NB4 (cell line): ENCODE measurements around the gene MBD6.
"Not testable (repeated sequence)": the region's sequence is repeated elsewhere in the genome, so short reads cannot be mapped to it uniquely, and the experiment has no call there.

Experiments
- DNase-seq: peaks from one replicate; pipeline ENCODE4 v3.0.0; 2010; ENCODE audit warnings: low read depth
- H3K4me3 ChIP-seq: one replicate; pipeline ENCODE4 v1.5.1; 2011; ENCODE audit warnings: mild to moderate bottlenecking, low read depth, low read length, moderate library complexity
- CTCF ChIP-seq: IDR thresholded peaks from one replicate; pipeline ENCODE4 v1.5.1; 2012; ENCODE audit warnings: low read depth, low read length
- MAX ChIP-seq: IDR thresholded peaks from 2 replicates; pipeline ENCODE4 v1.6.1; 2011; ENCODE audit warnings: low read depth, low read length
- MYC ChIP-seq: IDR thresholded peaks from 2 replicates; pipeline ENCODE4 v1.6.1; 2011; ENCODE audit warnings: low read depth, low read length
- POLR2A ChIP-seq: IDR thresholded peaks from 2 replicates; pipeline ENCODE4 v1.6.1; 2011; ENCODE audit warnings: mild to moderate bottlenecking; ENCODE audit not compliant: insufficient read length; ENCODE audit errors: extremely low read depth

Gene MBD6

DNA sequence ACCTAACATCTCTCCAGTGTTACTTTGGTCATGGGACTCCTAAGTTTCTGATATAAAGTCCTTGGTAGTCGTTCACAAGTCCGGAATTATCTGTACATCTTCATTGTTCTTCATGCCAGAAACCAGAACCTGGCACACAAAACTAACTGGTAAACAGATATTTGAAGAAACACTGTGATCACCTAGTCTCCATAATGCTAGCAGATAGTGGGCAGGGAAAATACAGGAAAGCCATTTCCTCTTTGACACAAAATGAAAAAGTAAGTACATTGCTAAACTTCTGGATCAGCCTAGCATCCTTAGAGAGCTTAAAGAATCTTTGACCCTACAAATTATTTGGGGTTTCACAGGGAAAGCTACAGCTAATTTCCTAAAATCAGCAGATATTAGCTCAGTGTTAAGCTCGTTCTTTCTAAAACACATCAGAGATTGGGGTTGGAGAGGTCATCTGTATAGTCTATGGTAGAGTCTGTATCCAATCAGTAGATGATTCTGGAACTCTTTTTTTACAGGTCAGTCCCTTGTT is 7.2 kb upstream of the MBD6 start:
- H3K4me3 ChIP-seq = no peak overlapping the region
- TF ChIP-seq MYC (no peak), POLR2A (no peak), MAX (no peak)
- no peak for DNase-seq

- no peak for TF ChIP-seq POLR2A
- TF ChIP-seq MAX = no peak
- no peak for TF ChIP-seq CTCF
- no peak for TF ChIP-seq MYC
- no peak for DNase-seq
- H3K4me3 ChIP-seq = no peak overlapping the region
Observed at GRCh38 chr12:57515934-57516541, 6.6 kb upstream of the MBD6 start.

GRCh38 chr12:57516617-57517153 is 5.9 kb upstream of the MBD6 start:
- TF ChIP-seq CTCF = no peak
- TF ChIP-seq POLR2A = no peak
- no peak for TF ChIP-seq MYC
- H3K4me3 ChIP-seq = no peak overlapping the region
- DNase-seq = no peak

GRCh38 chr12:57517187-57517586 is 5.4 kb upstream of the MBD6 start:
- TF ChIP-seq MYC (no peak), POLR2A (no peak), MAX (no peak), CTCF (no peak)
- no peak overlapping the region for H3K4me3 ChIP-seq
- DNase-seq = no peak

DNA sequence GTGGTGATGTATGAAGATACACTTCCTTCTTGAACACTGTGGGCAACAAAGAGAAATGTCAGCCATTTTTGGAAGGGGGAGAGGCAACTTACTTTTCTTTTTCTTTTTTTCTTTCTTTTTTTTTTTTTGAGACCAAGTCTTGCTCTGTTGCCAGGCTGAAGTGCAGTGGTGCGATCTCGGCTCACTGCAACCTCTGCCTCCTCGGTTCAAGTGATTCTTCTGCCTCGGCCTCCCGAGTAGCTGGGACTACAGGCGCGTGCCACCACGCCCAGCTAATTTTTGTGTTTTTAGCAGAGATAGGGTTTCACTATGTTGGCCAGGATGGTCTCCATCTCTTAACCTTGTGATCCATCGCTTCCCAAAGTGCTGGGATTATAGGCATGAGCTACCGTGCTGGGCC is 4.9 kb upstream of the MBD6 start:
- DNase-seq, H3K4me3 ChIP-seq: not testable (repeated sequence)

GRCh38 chr12:57518176-57518919 is 4.3 kb upstream of the MBD6 start:
- peak overlapping the region; percentile 99 for H3K4me3 ChIP-seq
- no peak for DNase-seq
- no peak for TF ChIP-seq POLR2A
- TF ChIP-seq CTCF = no peak
- no peak for TF ChIP-seq MAX
- TF ChIP-seq MYC = no peak
